ES-I3 (cell line): ENCODE data around the gene LYVE1.

Experiments used
- H3K36me3 ChIP-seq: 2 replicates; pipeline ENCODE4 v1.6.1; 2013; ENCODE audit warnings: mild to moderate bottlenecking, low read length, control low read depth, moderate library complexity; ENCODE audit not compliant: insufficient read depth
- H3K4me1 ChIP-seq: 2 replicates; pipeline ENCODE4 v1.6.1; 2013; ENCODE audit warnings: mild to moderate bottlenecking, control low read depth, low read length; ENCODE audit not compliant: insufficient read depth
- H3K9ac ChIP-seq: 2 replicates; pipeline ENCODE4 v1.6.1; 2013; ENCODE audit warnings: low read depth, mild to moderate bottlenecking, low read length, moderate library complexity
- H3K9me3 ChIP-seq: 2 replicates; pipeline ENCODE4 v1.6.1; 2013; ENCODE audit warnings: mild to moderate bottlenecking, low read length, moderate library complexity; ENCODE audit not compliant: control insufficient read depth, insufficient read depth

Gene LYVE1, protein sequence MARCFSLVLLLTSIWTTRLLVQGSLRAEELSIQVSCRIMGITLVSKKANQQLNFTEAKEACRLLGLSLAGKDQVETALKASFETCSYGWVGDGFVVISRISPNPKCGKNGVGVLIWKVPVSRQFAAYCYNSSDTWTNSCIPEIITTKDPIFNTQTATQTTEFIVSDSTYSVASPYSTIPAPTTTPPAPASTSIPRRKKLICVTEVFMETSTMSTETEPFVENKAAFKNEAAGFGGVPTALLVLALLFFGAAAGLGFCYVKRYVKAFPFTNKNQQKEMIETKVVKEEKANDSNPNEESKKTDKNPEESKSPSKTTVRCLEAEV

DNA sequence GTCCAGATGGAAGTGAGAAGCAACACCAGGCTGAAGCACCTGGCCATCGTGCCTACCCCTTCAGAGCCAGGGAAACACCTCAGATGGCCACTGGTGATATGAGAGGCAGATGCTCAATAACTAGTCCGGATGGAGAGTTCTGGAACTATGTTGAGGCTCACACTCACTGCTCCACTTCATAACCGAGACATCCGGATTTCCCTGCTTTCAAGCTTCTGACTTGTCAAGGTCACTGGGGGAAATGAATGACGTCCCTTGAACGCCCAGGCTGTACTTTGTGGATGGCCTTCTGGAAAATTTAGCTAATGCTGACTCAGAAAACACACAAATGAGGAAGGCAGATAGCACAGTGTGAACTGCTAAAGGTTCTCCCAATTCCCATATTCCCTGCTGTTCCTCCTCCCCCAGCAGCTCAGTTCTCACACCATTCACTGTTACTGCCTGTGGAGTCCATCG is at the start of gene LYVE1:
Gene LYVE1, minus strand, starts transcription at position 180 of the 456 bp plus-strand sequence. Its CDS starts 133 bp downstream, at position 47.
- Histone ChIP-seq H3K9me3 (no peaks in the 10 kb centered on the region), H3K4me1 (peaks cover 19% of the 10 kb centered on the region), H3K36me3 (no peaks in the 10 kb centered on the region), H3K9ac (no peak within 1 kb of the TSS)

DNA sequence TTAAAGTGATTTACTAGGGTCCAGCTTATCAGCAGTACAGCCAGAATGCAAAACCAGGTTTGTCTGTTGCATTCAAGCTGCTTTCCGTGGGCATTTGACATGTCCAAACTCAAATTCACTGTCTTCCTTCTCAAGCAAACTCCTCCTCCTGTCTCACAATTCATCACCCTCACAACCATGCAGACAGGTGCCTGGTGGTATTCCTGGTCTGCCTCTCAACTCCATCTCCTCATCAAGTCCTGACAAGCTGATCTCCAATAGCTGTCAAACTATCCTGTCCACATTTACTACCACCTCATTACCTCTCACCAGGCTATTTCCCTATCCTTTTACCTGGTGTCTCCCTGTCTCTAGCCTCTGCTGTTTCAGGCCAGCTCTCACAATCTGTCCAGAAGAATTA is 49.1 kb upstream of the LYVE1 start:
- H3K9me3 ChIP-seq: no peaks in the 10 kb centered on the region; the same call in 1 of the 2 replicates
- H3K36me3 ChIP-seq: no peaks in the 10 kb centered on the region
- H3K4me1 ChIP-seq: no peaks in the 10 kb centered on the region; the same call in 1 of the 2 replicates
- no peak overlapping the region for H3K9ac ChIP-seq

DNA sequence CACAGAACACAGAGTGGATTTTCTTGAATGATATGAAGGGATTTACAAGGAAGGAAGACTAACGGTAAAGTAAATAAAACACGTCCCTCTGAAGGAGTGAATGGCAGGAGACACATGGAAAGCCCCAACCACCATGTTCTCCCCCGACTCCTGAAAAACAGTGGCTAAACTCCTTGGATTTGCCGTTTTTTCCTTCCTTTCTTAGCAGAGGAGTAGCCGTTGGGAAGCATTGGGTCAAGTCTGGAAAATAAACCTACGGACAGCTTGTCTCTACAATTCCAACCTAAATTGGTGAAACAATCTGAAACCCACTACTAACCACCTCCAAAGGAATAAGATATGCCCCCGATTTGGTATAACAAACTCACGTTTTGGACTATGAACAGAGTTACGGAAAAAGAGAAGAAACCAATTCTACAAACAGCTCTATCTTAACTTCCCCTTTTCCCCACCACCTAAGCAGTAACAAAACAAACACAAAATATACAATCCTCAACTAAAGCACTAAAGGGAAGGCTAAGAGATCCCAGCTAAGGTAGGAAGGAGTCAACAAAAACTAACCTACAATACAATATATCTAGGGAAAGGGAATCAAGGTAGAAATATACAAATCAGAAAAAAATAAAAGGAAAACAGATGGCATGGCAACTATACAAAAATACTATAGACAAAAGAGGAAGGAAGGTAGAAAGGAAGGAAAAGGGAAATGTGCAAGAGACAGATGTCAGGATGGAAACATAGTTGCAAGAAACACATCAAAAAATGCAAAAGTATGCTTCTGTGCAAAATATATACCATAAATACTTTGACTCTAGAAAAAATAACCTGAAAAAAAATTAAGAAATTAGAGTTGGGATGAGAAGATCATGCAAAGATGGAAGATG is 43.8 kb upstream of the LYVE1 start:
- Histone ChIP-seq H3K4me1 (no peaks in the 10 kb centered on the region), H3K9me3 (no peaks in the 10 kb centered on the region; the same call in 1 of the 2 replicates), H3K36me3 (no peaks in the 10 kb centered on the region), H3K9ac (no peak overlapping the region)

DNA sequence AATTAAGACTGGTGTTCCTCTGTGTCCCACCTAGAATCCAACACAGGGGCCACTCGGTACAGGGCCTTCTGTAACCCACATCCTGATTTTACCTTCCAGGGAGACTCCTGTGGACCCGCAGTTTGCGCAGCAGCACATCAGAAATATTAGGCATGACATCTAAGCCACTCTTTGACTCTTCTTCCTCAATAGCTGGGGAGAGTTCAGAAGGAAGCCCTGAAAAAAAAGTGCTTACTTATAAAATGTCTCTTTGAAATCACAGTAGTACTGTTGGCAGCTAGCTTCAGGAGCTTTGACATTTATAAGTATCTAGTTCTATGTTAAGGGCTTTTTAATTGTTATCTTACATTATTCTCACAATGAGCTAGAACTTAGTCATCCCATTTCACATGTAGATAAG is 41.2 kb upstream of the LYVE1 start:
- no peaks in the 10 kb centered on the region for H3K36me3 ChIP-seq
- no peak overlapping the region for H3K9ac ChIP-seq

DNA sequence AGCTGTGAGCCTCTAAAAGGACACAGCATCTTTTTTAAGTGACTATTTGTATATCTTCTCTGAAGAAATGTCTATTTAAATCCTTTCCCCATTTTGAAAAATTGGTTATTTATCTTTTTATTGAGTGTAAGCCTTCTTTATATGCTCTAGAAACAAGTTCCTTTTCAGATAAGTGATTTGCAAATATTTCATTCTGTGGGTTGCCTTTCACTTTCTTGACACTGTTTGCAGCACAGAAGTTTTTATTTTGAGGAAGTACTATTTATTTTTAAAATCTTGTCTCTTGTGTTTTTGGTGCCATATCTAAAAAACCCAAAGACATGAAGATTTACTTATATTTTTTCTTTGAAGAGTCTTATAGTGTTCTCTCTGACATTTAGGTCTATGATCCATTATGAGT is 40.1 kb upstream of the LYVE1 start:
- Histone ChIP-seq H3K9ac (no peak overlapping the region), H3K36me3 (no peaks in the 10 kb centered on the region), H3K9me3 (no peaks in the 10 kb centered on the region), H3K4me1 (peaks cover 12% of the 10 kb centered on the region)

More for the DNA sequence above, 41.2 kb upstream of the LYVE1 start:
- Histone ChIP-seq H3K4me1 (peaks cover 12% of the 10 kb centered on the region), H3K9me3 (no peaks in the 10 kb centered on the region; the same call in 1 of the 2 replicates)

DNA sequence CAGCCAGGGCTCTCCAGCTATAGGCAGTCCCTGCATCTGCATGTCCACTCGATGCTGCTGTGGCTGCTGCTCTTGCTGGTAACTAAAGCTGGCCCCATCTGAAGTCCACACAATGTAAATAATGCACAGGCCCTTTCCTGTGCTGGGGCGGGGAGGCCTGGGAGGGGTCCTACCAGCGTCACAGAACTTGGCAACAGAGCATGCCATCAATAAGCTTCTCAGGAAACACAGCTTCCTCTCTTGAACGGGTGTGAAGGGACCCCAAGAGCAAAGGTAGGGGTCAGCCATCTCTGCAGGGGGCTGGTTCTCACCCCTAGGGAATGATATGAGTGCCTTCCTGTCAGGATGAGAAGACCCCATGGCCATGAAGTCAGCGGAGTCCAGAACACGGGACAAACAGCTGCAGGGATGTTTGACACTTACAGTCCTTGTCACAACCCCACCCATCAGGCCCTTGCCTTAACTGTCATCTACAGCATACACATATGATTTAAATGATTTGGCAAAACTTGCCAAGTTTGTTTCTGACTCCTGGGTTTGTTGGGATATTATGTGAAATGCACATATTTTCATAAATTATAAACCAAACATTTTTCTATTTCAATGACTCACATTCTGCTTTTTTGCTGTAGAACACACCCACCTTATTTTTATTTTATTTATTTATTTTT is 39.1 kb upstream of the LYVE1 start:
- Histone ChIP-seq H3K9me3 (no peaks in the 10 kb centered on the region), H3K9ac (no peak overlapping the region), H3K4me1 (peaks cover 12% of the 10 kb centered on the region), H3K36me3 (no peaks in the 10 kb centered on the region)

DNA sequence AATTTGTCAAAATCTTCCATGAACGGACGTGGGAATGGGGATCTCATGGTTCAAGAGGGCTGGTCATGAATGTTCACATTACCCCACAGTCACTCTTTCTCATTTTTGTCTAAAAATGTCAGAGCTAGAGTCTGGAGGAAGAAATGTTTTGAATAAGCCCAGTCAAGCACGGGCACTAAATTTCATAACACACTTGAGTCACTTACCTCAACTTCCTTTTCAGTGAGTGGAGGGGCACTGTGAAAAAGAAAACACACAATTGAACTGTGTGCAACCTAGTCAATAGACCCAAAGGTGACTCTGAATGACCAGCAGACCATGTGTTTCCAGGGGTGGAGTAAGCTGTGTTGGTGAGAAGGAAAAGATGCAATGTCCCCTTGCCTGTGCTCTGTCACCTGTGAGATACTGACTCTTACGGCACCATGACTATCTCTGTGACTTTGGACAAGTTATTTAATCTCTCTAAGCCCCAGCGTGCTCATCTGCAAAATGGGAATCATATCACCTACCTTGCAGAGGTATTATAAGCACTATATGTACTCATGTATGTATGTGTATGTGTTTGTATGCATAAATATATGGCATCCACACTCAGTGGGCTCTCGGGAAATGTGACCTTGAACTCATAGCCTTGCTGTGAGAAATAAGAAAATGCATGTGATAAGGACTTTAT is 38.2 kb upstream of the LYVE1 start:
- Histone ChIP-seq H3K4me1 (peaks cover 12% of the 10 kb centered on the region), H3K36me3 (no peaks in the 10 kb centered on the region), H3K9ac (no peak overlapping the region), H3K9me3 (no peaks in the 10 kb centered on the region)

DNA sequence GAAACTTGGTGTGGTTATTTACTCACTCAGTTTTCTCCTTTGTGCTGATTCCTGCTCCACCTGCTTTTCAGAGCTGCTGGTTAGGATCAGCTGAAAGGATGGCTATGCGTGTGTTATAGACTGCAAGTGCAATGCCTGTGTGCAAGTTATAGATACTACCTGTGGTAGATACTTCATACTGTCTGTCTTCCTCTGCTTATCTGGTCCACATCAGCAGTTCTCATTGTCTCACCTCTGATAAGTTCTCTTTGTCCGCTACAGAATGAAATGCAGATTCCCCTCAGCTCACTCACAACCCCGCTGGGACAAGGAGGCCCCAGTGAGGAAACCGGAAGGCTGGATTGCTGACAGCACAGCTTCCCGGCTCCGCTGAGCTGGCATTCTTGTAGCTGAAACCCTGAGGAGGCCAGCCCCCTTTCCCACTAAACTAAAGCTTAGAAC is 37.5 kb upstream of the LYVE1 start:
- peaks cover 12% of the 10 kb centered on the region for H3K4me1 ChIP-seq
- no peaks in the 10 kb centered on the region for H3K9me3 ChIP-seq
- H3K36me3 ChIP-seq: no peaks in the 10 kb centered on the region
- H3K9ac ChIP-seq: no peak overlapping the region

DNA sequence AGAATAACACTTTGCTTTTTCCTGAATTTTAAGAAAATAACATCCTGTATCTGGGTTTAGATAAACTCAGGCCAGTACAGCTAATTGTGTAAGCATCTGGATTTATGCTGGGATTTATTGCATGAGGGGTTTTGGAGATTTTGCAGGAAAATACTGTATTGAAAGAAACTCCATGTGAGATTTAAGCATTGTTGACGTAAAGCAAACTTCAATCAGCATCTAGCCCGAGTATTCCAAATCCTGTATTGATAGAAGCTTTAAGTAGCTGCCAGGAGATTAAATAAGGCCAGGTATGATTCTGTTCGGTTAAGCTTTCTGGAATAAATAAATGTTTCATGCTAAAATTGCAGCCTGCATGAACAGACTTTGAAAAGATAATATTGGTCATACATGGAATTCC is 36.3 kb upstream of the LYVE1 start:
- Histone ChIP-seq H3K9me3 (no peaks in the 10 kb centered on the region), H3K4me1 (peaks cover 12% of the 10 kb centered on the region)

DNA sequence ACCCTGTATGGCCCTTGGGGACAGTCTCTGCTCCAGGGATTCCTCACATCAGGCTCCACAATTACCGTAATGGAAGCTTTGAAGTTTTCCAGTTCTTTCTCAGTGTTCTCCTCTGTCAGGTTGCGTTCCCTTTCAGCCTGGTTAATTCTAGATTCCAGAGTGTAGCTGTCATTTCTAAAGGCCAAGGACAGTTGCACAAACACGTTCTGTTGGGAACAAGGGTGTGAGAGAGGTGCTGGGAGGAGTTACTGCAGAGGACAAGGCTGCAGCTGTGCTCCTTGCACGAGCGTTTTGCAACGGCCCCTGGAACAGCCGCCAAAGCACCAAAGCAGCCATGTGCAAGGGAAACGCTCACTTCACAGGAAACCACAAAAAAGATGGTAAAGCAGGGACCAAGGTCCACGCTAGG is 35.9 kb upstream of the LYVE1 start:
- H3K9ac ChIP-seq: no peak overlapping the region

More for the DNA sequence above, 36.3 kb upstream of the LYVE1 start:
- Histone ChIP-seq H3K36me3 (no peaks in the 10 kb centered on the region), H3K9ac (no peak overlapping the region)

DNA sequence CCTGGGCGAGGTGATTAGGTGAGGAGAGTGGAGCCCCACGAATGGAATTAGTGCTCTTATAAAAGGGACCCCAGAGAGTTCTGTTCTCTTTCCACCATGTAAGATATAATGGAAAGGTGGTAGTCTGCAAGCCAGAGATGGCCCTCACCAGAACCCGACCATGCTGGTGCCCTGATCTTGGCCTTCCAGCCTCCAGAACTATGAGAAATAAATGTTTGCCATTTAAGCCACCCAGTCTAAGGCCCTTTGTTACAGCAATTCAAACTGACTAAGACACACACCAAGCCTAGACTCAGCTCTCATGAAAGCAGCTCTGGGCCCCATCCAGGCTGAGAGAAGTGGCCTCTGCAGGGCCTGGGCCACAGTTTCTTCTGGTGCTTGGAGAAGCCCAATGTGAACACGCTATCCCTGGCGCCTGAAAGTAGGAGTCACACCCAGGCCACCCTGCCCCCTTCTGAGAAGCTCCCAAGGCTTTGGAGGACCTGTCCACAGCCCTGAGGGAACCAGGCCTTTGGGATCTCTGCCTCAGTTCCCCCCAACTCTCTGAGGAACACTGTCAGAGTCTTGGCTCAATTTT is 35.3 kb upstream of the LYVE1 start:
- H3K9ac ChIP-seq: no peak overlapping the region
- H3K36me3 ChIP-seq: no peaks in the 10 kb centered on the region
- H3K4me1 ChIP-seq: peaks cover 12% of the 10 kb centered on the region
- no peaks in the 10 kb centered on the region for H3K9me3 ChIP-seq

More for the DNA sequence above, 35.9 kb upstream of the LYVE1 start:
- H3K4me1 ChIP-seq: peaks cover 12% of the 10 kb centered on the region
- H3K9me3 ChIP-seq: no peaks in the 10 kb centered on the region
- H3K36me3 ChIP-seq: no peaks in the 10 kb centered on the region

DNA sequence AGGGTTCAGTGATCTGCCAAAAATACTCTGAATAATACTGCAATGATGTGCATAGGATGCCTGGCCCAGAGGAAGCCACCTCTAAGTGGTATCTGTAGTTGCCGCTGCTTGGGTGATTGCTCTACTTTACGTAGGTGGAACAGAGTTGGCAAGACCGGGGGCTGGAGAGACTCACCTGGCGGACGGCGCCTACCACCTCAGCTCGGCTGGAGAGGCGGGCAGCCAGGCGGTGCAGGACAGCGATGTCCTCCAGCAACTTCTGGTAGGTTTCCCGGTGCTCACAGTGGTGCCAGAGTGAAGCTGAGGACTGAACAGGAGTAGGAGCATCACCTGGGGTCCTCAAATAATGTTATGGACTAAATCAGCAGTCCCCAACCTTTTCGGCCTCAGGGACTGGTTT is 34.5 kb upstream of the LYVE1 start:
- peaks cover 12% of the 10 kb centered on the region for H3K4me1 ChIP-seq

DNA sequence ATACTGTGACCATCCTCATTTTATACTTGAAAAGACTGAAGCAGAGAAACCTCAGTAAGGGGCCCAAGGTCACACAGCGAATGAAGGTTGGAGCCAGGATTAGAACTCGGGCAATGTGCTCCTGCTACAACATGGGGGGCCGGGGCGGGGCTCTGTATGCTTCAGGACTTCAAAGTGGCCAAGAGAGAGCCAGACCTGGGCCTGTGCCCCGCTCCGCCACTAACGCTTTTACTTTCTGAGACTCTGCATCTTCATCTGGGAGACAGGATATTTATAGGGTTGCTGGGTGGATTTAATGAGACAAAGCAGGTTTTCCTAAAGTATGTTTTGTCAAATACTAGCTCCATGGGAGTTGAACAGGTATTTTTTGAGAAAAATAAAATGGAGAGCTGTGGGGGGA is 33.9 kb upstream of the LYVE1 start:
- Histone ChIP-seq H3K4me1 (peaks cover 12% of the 10 kb centered on the region), H3K36me3 (no peaks in the 10 kb centered on the region), H3K9ac (no peak overlapping the region), H3K9me3 (no peaks in the 10 kb centered on the region)

More for the DNA sequence above, 34.5 kb upstream of the LYVE1 start:
- Histone ChIP-seq H3K36me3 (no peaks in the 10 kb centered on the region), H3K9ac (no peak overlapping the region), H3K9me3 (no peaks in the 10 kb centered on the region)
